Stimulated activated CD8-positive, alpha-beta memory T cell treated with anti-CD3 and anti-CD28 coated beads, Interleukin-2, amount 100 ng/mL, for 48 hours (primary cell): ENCODE results near the gene CNTD1.
"Not testable (repeated sequence)": the region's sequence is repeated elsewhere in the genome, so short reads cannot be mapped to it uniquely, and the experiment has no call there.

ENCODE experiments used
- DNase-seq, 2 donors: peaks; one replicate each; pipeline ENCODE4 v3.0.0-alpha.2; 2020; ENCODE audit warnings: low read depth in 2 of 2

Gene CNTD1

GRCh38 chr17:42798383-42799380 is at the start of gene CNTD1, which contains the start of gene COA3:
TSS of gene CNTD1 (plus strand) at chr17:42798861. CDS start at chr17:42799068, 207 bp downstream.
TSS of gene COA3 (minus strand) at chr17:42798704. CDS start at chr17:42798681, 23 bp downstream.
- DNase-seq = peak; percentile 73 to 78

- DNase-seq = no peak
These were observed 49.5 kb upstream of the CNTD1 start for GRCh38 chr17:42748908-42749798.

- DNase-seq = no peak
These were observed 47.8 kb upstream of the CNTD1 start for GRCh38 chr17:42750739-42751344.

GRCh38 chr17:42751628-42752027 is 47.0 kb upstream of the CNTD1 start:
- DNase-seq = no peak

GRCh38 chr17:42754782-42755181 is 43.9 kb upstream of the CNTD1 start:
- DNase-seq = no peak

- DNase-seq = no peak
These were observed 38.5 kb upstream of the CNTD1 start for GRCh38 chr17:42759982-42760651.

GRCh38 chr17:42760652-42761581 is 37.7 kb upstream of the CNTD1 start, which contains the start of gene RAMP2:
TSS of gene RAMP2 (plus strand) at chr17:42761227. CDS start at chr17:42761262, 35 bp downstream.
- DNase-seq = no peak

GRCh38 chr17:42761638-42762037 is 37.0 kb upstream of the CNTD1 start:
- no peak for DNase-seq

- DNase-seq = no peak
These were observed 32.5 kb upstream of the CNTD1 start for GRCh38 chr17:42766124-42766523.

- DNase-seq = no peak
These were observed 31.1 kb upstream of the CNTD1 start for GRCh38 chr17:42767512-42767911.

- not testable (repeated sequence) for DNase-seq
These were observed 30.7 kb upstream of the CNTD1 start for GRCh38 chr17:42768006-42768405.

GRCh38 chr17:42769964-42770363 is 28.7 kb upstream of the CNTD1 start:
- DNase-seq = not testable (repeated sequence)

GRCh38 chr17:42772945-42773289 is 25.7 kb upstream of the CNTD1 start:
- DNase-seq = no peak

GRCh38 chr17:42773290-42774035 is 25.2 kb upstream of the CNTD1 start, which contains the start of gene VPS25:
TSS of gene VPS25 (plus strand) at chr17:42773449. CDS start at chr17:42773476, 27 bp downstream.
- DNase-seq = peak; percentile 49 to 63

GRCh38 chr17:42774066-42774745 is 24.5 kb upstream of the CNTD1 start:
- no peak for DNase-seq

- DNase-seq = no peak
These were observed 23.0 kb upstream of the CNTD1 start for GRCh38 chr17:42775534-42776098.

- no peak for DNase-seq
These were observed 20.1 kb upstream of the CNTD1 start for GRCh38 chr17:42778570-42778969.

- DNase-seq = no peak
These were observed 19.2 kb upstream of the CNTD1 start for GRCh38 chr17:42779304-42779935.
